Measurements from ENCODE around the gene MPHOSPH10. TPM values are rescaled to one million over a fixed set of nuclear protein-coding genes. Genes with fewer than 3 reads are reported as not detected.
"Not testable (repeated sequence)": the region's sequence is repeated elsewhere in the genome, so short reads cannot be mapped to it uniquely, and the experiment has no call there.

Gene MPHOSPH10
- total RNA-seq, 1 donor = 17.0 TPM

DNA sequence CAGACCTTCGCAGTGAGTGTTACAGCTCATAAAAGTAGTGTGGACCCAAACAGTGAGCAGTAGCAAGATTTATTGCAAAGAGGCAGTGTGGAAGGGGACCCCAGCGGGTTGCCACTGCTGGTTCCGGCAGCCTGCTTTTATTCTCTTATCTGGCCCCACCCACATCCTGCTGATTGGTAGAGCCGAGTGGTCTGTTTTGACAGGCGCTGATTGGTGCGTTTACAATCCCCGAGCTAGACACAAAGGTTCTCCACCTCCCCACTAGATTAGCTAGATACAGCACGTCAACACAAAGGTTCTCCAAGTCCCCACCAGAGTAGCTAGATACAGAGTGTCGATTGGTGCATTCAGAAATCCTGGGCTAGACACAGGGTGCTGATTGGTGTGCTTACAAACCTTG is 38.6 kb upstream of the MPHOSPH10 start:
- H3K4me1 ChIP-seq (ENCODE audit: insufficient read depth, low read length); H3K4me3 ChIP-seq (ENCODE audit: insufficient read depth, low read length); H3K36me3 ChIP-seq (ENCODE audit: insufficient read depth, low read length); H3K4me2 ChIP-seq (ENCODE audit: insufficient read depth, low read length); H2AFZ ChIP-seq (ENCODE audit: low read length); DNase-seq (ENCODE audit: insufficient read length, low spot score, missing footprints); H3K9me3 ChIP-seq (ENCODE audit: low read depth, low read length); H3K79me2 ChIP-seq (ENCODE audit: insufficient read depth, low read length); H4K20me1 ChIP-seq (ENCODE audit: insufficient read depth, low read length); H3K27ac ChIP-seq (ENCODE audit: low read depth, low read length); H3K27me3 ChIP-seq (ENCODE audit: insufficient read depth, low read length): not testable (repeated sequence)

GRCh38 chr2:71092491-71093260 is 37.8 kb upstream of the MPHOSPH10 start:
- not testable (repeated sequence) for H3K79me2 ChIP-seq (ENCODE audit: insufficient read depth, low read length); H3K9me3 ChIP-seq (ENCODE audit: low read depth, low read length); H3K27me3 ChIP-seq (ENCODE audit: insufficient read depth, low read length); H3K4me2 ChIP-seq (ENCODE audit: insufficient read depth, low read length); H4K20me1 ChIP-seq (ENCODE audit: insufficient read depth, low read length); H2AFZ ChIP-seq (ENCODE audit: low read length); H3K4me1 ChIP-seq (ENCODE audit: insufficient read depth, low read length); H3K4me3 ChIP-seq (ENCODE audit: insufficient read depth, low read length); H3K36me3 ChIP-seq (ENCODE audit: insufficient read depth, low read length); H3K27ac ChIP-seq (ENCODE audit: low read depth, low read length); DNase-seq (ENCODE audit: insufficient read length, low spot score, missing footprints)

- Histone ChIP-seq H3K9me3 (ENCODE audit: low read depth, low read length) (no peaks in the 10 kb centered on the region), H3K4me2 (ENCODE audit: insufficient read depth, low read length) (peak overlapping the region; percentile 52), H3K79me2 (ENCODE audit: insufficient read depth, low read length) (no peaks in the 10 kb centered on the region), H4K20me1 (ENCODE audit: insufficient read depth, low read length) (no peaks in the 10 kb centered on the region), H3K27ac (ENCODE audit: low read depth, low read length) (peak overlapping the region; percentile 38), H3K36me3 (ENCODE audit: insufficient read depth, low read length) (no peaks in the 10 kb centered on the region), H3K27me3 (ENCODE audit: insufficient read depth, low read length) (no peaks in the 10 kb centered on the region), H3K4me3 (ENCODE audit: insufficient read depth, low read length) (no peak overlapping the region), H3K4me1 (ENCODE audit: insufficient read depth, low read length) (peaks cover 11% of the 10 kb centered on the region), H2AFZ (ENCODE audit: low read length) (peak overlapping the region; percentile 43)
- peak; percentile 92 for DNase-seq (ENCODE audit: insufficient read length, low spot score, missing footprints)
- TF ChIP-seq, protein P1, sequence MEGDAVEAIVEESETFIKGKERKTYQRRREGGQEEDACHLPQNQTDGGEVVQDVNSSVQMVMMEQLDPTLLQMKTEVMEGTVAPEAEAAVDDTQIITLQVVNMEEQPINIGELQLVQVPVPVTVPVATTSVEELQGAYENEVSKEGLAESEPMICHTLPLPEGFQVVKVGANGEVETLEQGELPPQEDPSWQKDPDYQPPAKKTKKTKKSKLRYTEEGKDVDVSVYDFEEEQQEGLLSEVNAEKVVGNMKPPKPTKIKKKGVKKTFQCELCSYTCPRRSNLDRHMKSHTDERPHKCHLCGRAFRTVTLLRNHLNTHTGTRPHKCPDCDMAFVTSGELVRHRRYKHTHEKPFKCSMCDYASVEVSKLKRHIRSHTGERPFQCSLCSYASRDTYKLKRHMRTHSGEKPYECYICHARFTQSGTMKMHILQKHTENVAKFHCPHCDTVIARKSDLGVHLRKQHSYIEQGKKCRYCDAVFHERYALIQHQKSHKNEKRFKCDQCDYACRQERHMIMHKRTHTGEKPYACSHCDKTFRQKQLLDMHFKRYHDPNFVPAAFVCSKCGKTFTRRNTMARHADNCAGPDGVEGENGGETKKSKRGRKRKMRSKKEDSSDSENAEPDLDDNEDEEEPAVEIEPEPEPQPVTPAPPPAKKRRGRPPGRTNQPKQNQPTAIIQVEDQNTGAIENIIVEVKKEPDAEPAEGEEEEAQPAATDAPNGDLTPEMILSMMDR (IDR thresholded peaks at IDR 0.05; ENCODE audit: extremely low read depth, low read depth, low read length) = peak; percentile 87
Observed at GRCh38 chr2:71100195-71100964, 30.1 kb upstream of the MPHOSPH10 start.

GRCh38 chr2:71101656-71102055 is 28.8 kb upstream of the MPHOSPH10 start:
- Histone ChIP-seq H3K4me1 (ENCODE audit: insufficient read depth, low read length) (peaks cover 11% of the 10 kb centered on the region), H3K79me2 (ENCODE audit: insufficient read depth, low read length) (no peaks in the 10 kb centered on the region), H2AFZ (ENCODE audit: low read length) (peak overlapping the region; percentile 2), H3K9me3 (ENCODE audit: low read depth, low read length) (no peaks in the 10 kb centered on the region), H3K27me3 (ENCODE audit: insufficient read depth, low read length) (no peaks in the 10 kb centered on the region), H3K4me2 (ENCODE audit: insufficient read depth, low read length) (peak overlapping the region; percentile 52), H3K27ac (ENCODE audit: low read depth, low read length) (peak overlapping the region; percentile 38), H4K20me1 (ENCODE audit: insufficient read depth, low read length) (no peaks in the 10 kb centered on the region), H3K36me3 (ENCODE audit: insufficient read depth, low read length) (no peaks in the 10 kb centered on the region), H3K4me3 (ENCODE audit: insufficient read depth, low read length) (no peak overlapping the region)
- DNase-seq (ENCODE audit: insufficient read length, low spot score, missing footprints) = peak; percentile 82
- TF ChIP-seq, protein P1 (IDR thresholded peaks at IDR 0.05; ENCODE audit: extremely low read depth, low read depth, low read length) = no peak
